GM12873 (cell line): ENCODE data around the gene NRTN.

Experiments used
- TF ChIP-seq, protein P1 (sequence below): IDR thresholded peaks from 2 replicates; pipeline ENCODE4 v1.5.1; 2012; ENCODE audit warnings: low read depth, mild to moderate bottlenecking, moderate library complexity, low read length, control low read depth; ENCODE audit not compliant: insufficient read depth; ENCODE audit errors: missing control alignments

NRTN gene

DNA sequence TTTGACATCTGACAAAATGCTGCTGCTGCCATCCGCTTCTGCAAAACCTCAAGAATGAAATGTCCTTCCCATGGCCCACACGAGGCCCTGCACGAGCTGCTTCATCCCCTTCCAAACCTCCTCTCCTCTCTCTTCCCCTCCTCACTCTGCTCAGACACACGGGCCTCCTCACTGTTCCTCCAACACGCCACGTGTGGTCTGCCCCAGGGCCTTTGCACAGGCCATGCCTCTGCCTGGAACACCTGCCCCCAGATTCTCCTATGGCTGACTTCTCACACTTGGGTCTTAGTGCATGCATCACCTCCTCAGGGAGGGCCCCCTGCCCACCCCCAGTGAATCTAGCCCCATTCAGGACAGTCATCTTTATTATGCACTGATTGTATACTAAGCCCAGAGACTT lies 15.9 kb downstream of the NRTN start:
- TF ChIP-seq, protein P1, sequence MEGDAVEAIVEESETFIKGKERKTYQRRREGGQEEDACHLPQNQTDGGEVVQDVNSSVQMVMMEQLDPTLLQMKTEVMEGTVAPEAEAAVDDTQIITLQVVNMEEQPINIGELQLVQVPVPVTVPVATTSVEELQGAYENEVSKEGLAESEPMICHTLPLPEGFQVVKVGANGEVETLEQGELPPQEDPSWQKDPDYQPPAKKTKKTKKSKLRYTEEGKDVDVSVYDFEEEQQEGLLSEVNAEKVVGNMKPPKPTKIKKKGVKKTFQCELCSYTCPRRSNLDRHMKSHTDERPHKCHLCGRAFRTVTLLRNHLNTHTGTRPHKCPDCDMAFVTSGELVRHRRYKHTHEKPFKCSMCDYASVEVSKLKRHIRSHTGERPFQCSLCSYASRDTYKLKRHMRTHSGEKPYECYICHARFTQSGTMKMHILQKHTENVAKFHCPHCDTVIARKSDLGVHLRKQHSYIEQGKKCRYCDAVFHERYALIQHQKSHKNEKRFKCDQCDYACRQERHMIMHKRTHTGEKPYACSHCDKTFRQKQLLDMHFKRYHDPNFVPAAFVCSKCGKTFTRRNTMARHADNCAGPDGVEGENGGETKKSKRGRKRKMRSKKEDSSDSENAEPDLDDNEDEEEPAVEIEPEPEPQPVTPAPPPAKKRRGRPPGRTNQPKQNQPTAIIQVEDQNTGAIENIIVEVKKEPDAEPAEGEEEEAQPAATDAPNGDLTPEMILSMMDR, result no peak

DNA sequence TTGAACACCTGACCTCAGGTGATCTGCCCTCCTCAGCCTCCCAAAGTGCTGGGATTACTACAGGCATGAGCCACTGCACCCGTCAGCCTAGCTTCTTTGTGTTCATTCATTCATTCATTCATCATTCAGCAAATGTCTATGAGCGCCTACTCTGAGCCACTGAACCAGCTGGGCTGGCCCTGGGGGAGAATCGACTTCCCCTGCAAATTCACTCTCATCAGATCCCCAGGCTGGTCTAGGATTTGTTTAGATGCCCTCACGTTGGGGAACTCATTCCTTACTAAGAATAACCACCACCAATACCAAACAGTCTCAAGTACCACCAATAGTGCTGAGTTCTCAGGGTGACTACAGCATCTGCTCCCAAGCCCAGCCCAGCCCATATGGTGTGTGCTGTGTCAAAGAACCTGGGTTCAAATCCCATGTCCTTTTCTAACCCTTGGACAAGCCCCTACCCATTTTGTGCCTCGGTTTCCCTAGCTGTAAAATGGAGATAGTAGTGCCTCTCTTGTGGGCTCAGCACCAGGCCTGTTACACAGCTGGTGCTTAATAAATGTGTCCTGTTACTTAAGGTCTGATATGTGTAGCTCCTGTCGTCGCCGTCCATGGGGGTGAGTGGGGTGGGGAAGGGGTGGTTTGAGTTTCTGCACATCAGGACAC lies 16.8 kb downstream of the NRTN start:
- TF ChIP-seq, protein P1, result no peak

DNA sequence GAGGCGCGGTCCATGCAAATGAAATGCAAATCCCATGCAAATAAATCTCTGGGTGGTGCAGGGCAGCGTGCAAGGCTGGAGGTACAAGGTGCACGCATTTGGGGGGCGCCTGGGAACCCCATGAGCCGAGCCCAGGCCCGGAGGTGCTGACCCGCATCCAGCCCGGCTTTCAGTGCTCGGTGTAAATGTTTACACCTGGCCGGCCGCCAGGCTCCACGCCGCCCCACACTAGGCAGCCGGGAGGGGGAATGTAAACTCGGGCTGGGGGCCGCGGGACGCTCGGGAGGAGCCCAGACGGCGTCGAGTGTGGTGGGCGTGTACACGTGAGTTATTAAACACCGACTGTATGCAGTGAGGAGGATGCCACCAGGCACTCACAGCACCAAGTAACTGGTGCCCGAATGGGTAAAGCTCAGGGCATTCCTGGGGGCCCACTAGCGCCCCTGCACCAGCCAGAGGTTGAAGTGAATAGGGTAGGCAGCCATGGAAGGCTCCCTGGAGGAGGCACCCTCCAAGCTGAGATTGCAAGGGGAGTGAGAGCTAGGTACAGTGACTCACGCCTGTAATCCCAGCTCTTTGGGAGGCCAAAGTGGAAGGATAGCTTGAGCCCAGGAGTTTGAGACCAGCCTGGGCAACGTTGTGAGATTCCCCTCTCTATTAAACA lies 17.4 kb downstream of the NRTN start:
- TF ChIP-seq, protein P1, result no peak

DNA sequence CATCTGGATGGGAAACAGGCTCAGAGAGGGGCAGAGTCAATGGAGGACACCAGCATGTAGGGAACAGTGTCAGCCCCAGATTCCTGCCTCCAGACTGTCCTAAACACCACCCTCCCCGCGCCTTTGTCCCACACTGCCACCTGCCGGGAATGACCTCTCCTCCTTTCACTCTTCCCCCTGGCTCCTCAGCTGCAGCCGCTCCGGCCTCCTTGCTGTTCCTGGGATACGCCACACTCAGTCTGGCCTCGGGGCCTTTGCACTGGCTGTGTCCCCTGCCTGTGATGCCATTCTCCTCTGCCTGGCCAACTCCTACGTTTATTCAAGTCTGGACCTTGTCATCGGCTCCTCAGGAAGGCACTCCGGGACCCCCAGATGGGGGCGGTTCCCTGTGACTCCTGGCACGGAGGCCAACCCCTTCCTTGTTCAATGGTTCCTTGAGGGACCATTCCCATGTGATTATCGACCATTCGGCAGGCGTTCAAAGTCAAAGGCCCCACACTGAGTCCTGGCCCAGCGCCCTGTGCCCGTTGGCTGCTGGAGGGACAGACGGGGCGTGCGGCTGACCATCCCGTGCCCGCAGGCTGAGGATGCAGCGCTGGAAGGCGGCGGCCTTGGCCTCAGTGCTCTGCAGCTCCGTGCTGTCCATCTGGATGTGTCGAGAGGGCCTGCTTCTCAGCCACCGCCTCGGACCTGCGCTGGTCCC lies 18.9 kb downstream of the NRTN start:
- TF ChIP-seq, protein P1, result no peak

DNA sequence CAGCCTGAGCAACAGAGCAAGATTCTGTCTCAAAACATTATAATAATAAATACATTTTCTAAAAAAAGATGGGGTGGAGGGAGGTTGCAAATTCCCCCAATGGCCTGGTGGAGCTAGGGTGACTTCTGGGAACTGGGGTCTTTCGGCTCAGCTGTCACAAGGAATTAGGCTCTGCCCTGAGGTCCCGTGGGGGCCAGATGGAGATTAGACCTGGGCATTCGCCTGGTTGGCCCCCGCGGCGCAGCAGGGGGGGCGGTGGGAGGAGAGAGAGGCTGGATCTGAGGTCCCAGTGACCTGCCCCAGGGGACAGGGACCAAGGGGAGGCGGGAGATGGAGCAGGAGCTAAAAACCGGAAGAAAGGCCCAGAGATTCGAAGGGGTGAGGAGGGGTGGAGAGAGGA lies 19.9 kb downstream of the NRTN start:
- TF ChIP-seq, protein P1, result no peak

DNA sequence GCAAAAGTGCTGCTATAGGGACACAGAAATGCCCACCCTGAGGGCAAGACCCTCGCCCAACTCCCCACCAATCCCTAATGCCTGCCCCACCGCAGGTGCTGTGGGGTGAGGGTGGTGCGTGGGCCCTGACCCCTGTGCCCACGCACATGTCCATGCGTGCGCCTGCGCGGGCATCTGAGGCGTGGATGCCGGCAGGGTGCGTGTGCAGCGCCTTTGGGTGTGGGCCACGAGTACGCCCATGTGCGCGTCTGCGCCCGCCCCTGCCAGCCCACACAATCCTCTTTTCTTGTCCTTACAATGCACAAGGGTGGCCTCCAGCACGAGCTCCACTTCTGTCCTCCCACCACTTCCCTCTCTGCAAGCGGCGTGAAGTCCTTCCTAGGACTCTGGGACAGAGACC lies 20.3 kb downstream of the NRTN start:
- TF ChIP-seq, protein P1, result no peak
